HepG2 (cell line): Measurements from ENCODE around the gene LCA5. TPM values are rescaled to one million over a fixed set of nuclear protein-coding genes. Genes with fewer than 3 reads are reported as not detected.

Source experiments
- FOSL1 ChIP-seq: sonication (generic); formaldehyde crosslinking; IDR thresholded peaks from 2 replicates; pipeline ENCODE4 v1.9.0; 2021; ENCODE audit warnings: missing genetic modification reagents, borderline replicate concordance
- FOSL2 ChIP-seq: sonication (generic); formaldehyde crosslinking; IDR thresholded peaks from 2 replicates; pipeline ENCODE4 v1.4.0; 2020; ENCODE audit warnings: missing genetic modification reagents
- IKZF4 ChIP-seq: sonication (generic); formaldehyde crosslinking; IDR thresholded peaks from 2 replicates; pipeline ENCODE4 v1.5.1; 2020; ENCODE audit warnings: borderline replicate concordance, mild to moderate bottlenecking, low read depth, missing genetic modification reagents; ENCODE audit errors: not compliant biosample characterization
- KDM6A ChIP-seq: IDR thresholded peaks from 2 replicates; pipeline ENCODE4 v1.6.1; 2016; ENCODE audit warnings: low read depth
- MAFF ChIP-seq: IDR thresholded peaks from 2 replicates; pipeline ENCODE4 v1.6.1; 2011; ENCODE audit warnings: low read depth, low read length, improper control_type of control experiment
- POGZ ChIP-seq: sonication (generic); formaldehyde crosslinking; IDR thresholded peaks from 2 replicates; pipeline ENCODE4 v1.4.0; 2020; ENCODE audit warnings: mild to moderate bottlenecking, missing genetic modification reagents
- SOX5 ChIP-seq: IDR thresholded peaks from 2 replicates; pipeline ENCODE4 v1.6.1; 2016; ENCODE audit warnings: borderline replicate concordance
- TARDBP ChIP-seq: sonication (generic); formaldehyde crosslinking; IDR thresholded peaks from 2 replicates; pipeline ENCODE4 v1.8.0; 2022; ENCODE audit warnings: mild to moderate bottlenecking, missing genetic modification reagents
- ZBTB38 ChIP-seq: sonication (generic); formaldehyde crosslinking; IDR thresholded peaks from 2 replicates; pipeline ENCODE4 v1.5.1; 2020; ENCODE audit warnings: mild to moderate bottlenecking, missing genetic modification reagents
- ZNF343 ChIP-seq: sonication (generic); formaldehyde crosslinking; IDR thresholded peaks from 2 replicates; pipeline ENCODE4 v1.4.0; 2020; ENCODE audit warnings: mild to moderate bottlenecking, missing genetic modification reagents
- ZNF563 ChIP-seq: sonication (generic); formaldehyde crosslinking; IDR thresholded peaks from 2 replicates; pipeline ENCODE4 v1.8.0; 2022; ENCODE audit warnings: mild to moderate bottlenecking, moderate library complexity, missing genetic modification reagents
- ZNF891 ChIP-seq: sonication (generic); formaldehyde crosslinking; IDR thresholded peaks from 2 replicates; pipeline ENCODE4 v1.5.0; 2020; ENCODE audit warnings: mild to moderate bottlenecking, missing genetic modification reagents
- polyA plus RNA-seq, 8 experiments: library from polyadenylated mRNA; depleted of rRNA in 3 of 8; stranded (reverse) in 7 of 8; unstranded in 1 of 8; fragments of >200 nt; fragmentation: Illumina TruSeq in 4 of 8; extraction: Trizol in 4 of 8; gene quantifications; 2 replicates each; pipeline versions ENCODE4 v1.2.1 to v1.2.3, GENCODE V29; 2011 to 2016; ENCODE audit warnings: low read depth in 4 of 8, missing spikeins in 1 of 8, mixed read lengths in 1 of 8; ENCODE audit not compliant: insufficient read depth in 1 of 8
- total RNA-seq, 5 experiments: library from RNA; depleted of rRNA; stranded (reverse); fragments of >200 nt; fragmentation: Illumina TruSeq; extraction: Trizol; gene quantifications; 2 replicates each; pipeline ENCODE4 v1.2.3, GENCODE V29; 2016; ENCODE audit warnings: low read depth in 1 of 5
- TF ChIP-seq, protein P1 (sequence below): sonication (generic); formaldehyde crosslinking; IDR thresholded peaks from 2 replicates; pipeline ENCODE4 v1.8.1; 2023; ENCODE audit warnings: missing genetic modification reagents, inconsistent platforms, borderline replicate concordance
- TF ChIP-seq, protein P2 (sequence below): sonication (generic); formaldehyde crosslinking; IDR thresholded peaks from 2 replicates; pipeline ENCODE4 v1.4.0; 2020; ENCODE audit warnings: missing genetic modification reagents
- TF ChIP-seq, protein P3 (sequence below): sonication (generic); formaldehyde crosslinking; IDR thresholded peaks from 2 replicates; pipeline ENCODE4 v1.5.0; 2020; ENCODE audit warnings: missing genetic modification reagents, mild to moderate bottlenecking, borderline replicate concordance
- TF ChIP-seq, protein P4 (sequence below), 2 experiments: sonication (generic) in 1 of 2; formaldehyde crosslinking in 1 of 2; IDR thresholded peaks; 2 replicates each; pipeline versions ENCODE4 v1.5.1 to v1.6.1; 2011 to 2020; ENCODE audit warnings: borderline replicate concordance in 1 of 2, low read depth in 1 of 2, low read length in 1 of 2, mild to moderate bottlenecking in 1 of 2, missing genetic modification reagents in 1 of 2, moderate library complexity in 1 of 2
- TF ChIP-seq, protein P5 (sequence below): sonication (generic); formaldehyde crosslinking; IDR thresholded peaks from 2 replicates; pipeline ENCODE4 v1.4.0; 2020; ENCODE audit warnings: missing genetic modification reagents, borderline replicate concordance
- TF ChIP-seq, protein P6 (sequence below): sonication (generic); formaldehyde crosslinking; IDR thresholded peaks from 2 replicates; pipeline ENCODE4 v1.4.0; 2020; ENCODE audit warnings: missing genetic modification reagents; ENCODE audit errors: not compliant biosample characterization

Gene LCA5
- total and polyA plus RNA-seq, 2 of the 13 experiments (the other 11 are each of a cell fraction or from before 2014, with no cell fraction given) = 0.84 to 4.6 TPM

DNA sequence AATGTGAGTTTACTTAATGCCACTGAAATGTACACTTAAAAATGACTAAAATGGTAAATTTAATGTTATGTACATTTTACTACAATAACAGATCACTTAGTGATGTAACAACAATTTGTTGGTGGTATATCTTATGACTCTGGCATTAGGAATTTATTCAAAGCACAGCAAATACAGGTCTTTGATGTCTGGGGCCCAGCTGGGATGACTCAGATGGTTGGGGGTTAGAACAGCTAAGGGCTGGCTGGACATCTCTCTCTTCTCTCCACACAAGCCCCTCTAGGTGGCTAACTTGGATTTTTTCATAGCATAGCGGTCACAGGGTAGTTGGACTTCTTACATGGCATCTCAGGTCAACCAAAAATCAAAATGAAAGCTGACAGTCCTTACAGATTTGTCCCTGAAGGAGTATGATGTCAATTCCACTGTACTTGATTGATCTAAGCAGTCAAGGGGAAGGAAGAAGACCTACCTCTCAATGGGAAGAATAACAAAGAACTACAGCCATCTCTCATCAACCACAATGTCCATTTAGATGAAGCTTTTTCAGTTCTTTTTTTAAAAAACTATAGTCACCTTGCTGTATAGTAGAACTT lies 37.5 kb upstream of the LCA5 start (continued):
- TF ChIP-seq FOSL1 (CRISPR knock-in tag) (peak; percentile 80; the same call in 1 of the 2 replicates), FOSL2 (CRISPR knock-in tag) (peak; percentile 97), MAFF (peak; percentile 41; the same call in 1 of the 2 replicates), SOX5 (CRISPR knock-in tag) (peak; percentile 35; the same call in 1 of the 2 replicates), POGZ (CRISPR knock-in tag) (peak; percentile 16; the same call in 1 of the 2 replicates), ZNF891 (CRISPR knock-in tag) (no peak), TARDBP (no peak), ZNF343 (CRISPR knock-in tag) (no peak), KDM6A (no peak), ZNF563 (CRISPR knock-in tag) (no peak), IKZF4 (CRISPR knock-in tag) (no peak), ZBTB38 (CRISPR knock-in tag) (no peak)
- TF ChIP-seq, protein P1, sequence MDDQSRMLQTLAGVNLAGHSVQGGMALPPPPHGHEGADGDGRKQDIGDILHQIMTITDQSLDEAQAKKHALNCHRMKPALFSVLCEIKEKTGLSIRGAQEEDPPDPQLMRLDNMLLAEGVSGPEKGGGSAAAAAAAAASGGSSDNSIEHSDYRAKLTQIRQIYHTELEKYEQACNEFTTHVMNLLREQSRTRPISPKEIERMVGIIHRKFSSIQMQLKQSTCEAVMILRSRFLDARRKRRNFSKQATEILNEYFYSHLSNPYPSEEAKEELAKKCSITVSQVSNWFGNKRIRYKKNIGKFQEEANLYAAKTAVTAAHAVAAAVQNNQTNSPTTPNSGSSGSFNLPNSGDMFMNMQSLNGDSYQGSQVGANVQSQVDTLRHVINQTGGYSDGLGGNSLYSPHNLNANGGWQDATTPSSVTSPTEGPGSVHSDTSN (CRISPR knock-in tag) = no peak
- TF ChIP-seq, protein P2, sequence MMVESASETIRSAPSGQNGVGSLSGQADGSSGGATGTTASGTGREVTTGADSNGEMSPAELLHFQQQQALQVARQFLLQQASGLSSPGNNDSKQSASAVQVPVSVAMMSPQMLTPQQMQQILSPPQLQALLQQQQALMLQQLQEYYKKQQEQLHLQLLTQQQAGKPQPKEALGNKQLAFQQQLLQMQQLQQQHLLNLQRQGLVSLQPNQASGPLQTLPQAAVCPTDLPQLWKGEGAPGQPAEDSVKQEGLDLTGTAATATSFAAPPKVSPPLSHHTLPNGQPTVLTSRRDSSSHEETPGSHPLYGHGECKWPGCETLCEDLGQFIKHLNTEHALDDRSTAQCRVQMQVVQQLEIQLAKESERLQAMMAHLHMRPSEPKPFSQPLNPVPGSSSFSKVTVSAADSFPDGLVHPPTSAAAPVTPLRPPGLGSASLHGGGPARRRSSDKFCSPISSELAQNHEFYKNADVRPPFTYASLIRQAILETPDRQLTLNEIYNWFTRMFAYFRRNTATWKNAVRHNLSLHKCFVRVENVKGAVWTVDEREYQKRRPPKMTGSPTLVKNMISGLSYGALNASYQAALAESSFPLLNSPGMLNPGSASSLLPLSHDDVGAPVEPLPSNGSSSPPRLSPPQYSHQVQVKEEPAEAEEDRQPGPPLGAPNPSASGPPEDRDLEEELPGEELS = no peak
- TF ChIP-seq, protein P3, sequence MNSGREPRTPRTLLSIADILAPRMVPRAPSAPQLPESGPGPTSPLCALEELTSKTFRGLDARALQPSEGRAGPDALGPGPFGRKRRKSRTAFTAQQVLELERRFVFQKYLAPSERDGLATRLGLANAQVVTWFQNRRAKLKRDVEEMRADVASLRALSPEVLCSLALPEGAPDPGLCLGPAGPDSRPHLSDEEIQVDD (CRISPR knock-in tag) = no peak
- TF ChIP-seq, protein P4, sequence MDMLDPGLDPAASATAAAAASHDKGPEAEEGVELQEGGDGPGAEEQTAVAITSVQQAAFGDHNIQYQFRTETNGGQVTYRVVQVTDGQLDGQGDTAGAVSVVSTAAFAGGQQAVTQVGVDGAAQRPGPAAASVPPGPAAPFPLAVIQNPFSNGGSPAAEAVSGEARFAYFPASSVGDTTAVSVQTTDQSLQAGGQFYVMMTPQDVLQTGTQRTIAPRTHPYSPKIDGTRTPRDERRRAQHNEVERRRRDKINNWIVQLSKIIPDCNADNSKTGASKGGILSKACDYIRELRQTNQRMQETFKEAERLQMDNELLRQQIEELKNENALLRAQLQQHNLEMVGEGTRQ (IDR thresholded peaks at IDR 0.05; ENCODE audit: low read depth, low read length) = no peak
- TF ChIP-seq, protein P4 (CRISPR knock-in tag; IDR thresholded peaks at IDR 0.05; ENCODE audit: borderline replicate concordance) = no peak
- TF ChIP-seq, protein P5, sequence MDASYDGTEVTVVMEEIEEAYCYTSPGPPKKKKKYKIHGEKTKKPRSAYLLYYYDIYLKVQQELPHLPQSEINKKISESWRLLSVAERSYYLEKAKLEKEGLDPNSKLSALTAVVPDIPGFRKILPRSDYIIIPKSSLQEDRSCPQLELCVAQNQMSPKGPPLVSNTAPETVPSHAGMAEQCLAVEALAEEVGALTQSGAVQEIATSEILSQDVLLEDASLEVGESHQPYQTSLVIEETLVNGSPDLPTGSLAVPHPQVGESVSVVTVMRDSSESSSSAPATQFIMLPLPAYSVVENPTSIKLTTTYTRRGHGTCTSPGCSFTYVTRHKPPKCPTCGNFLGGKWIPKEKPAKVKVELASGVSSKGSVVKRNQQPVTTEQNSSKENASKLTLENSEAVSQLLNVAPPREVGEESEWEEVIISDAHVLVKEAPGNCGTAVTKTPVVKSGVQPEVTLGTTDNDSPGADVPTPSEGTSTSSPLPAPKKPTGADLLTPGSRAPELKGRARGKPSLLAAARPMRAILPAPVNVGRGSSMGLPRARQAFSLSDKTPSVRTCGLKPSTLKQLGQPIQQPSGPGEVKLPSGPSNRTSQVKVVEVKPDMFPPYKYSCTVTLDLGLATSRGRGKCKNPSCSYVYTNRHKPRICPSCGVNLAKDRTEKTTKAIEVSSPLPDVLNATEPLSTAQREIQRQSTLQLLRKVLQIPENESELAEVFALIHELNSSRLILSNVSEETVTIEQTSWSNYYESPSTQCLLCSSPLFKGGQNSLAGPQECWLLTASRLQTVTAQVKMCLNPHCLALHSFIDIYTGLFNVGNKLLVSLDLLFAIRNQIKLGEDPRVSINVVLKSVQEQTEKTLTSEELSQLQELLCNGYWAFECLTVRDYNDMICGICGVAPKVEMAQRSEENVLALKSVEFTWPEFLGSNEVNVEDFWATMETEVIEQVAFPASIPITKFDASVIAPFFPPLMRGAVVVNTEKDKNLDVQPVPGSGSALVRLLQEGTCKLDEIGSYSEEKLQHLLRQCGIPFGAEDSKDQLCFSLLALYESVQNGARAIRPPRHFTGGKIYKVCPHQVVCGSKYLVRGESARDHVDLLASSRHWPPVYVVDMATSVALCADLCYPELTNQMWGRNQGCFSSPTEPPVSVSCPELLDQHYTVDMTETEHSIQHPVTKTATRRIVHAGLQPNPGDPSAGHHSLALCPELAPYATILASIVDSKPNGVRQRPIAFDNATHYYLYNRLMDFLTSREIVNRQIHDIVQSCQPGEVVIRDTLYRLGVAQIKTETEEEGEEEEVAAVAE (CRISPR knock-in tag) = no peak
- TF ChIP-seq, protein P6, sequence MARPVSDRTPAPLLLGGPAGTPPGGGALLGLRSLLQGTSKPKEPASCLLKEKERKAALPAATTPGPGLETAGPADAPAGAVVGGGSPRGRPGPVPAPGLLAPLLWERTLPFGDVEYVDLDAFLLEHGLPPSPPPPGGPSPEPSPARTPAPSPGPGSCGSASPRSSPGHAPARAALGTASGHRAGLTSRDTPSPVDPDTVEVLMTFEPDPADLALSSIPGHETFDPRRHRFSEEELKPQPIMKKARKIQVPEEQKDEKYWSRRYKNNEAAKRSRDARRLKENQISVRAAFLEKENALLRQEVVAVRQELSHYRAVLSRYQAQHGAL (CRISPR knock-in tag) = no peak
